HG03039 (cell line): ENCODE measurements around the gene SPAG9.

Experiments
- ATAC-seq: cut with Tn5 transposase; IDR thresholded peaks from one replicate; pipeline ENCODE4 v1.9.1; 2021; ENCODE audit warnings: mild to moderate bottlenecking, moderate library complexity; ENCODE audit not compliant: unreplicated experiment

The SPAG9 gene

DNA sequence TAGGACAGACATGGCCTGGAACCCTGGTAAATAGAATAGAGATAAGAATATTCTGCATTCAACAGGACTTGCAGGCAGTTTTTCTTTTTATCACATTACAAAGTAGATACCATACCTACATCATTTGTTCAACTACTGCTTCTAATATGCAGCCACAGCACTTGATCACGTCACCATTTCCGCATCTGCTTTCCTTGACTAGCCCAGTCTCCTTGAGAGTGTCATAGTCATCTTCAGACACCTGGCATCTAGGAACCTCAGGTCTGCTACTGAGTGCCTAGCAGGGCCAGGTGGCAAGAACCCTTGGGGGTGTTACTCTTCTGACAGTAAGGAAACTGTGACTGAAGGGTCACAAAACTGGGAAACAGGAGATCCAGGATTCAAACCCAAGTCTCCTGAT, 161.3 kb downstream of the SPAG9 start:
- ATAC-seq = no peak

DNA sequence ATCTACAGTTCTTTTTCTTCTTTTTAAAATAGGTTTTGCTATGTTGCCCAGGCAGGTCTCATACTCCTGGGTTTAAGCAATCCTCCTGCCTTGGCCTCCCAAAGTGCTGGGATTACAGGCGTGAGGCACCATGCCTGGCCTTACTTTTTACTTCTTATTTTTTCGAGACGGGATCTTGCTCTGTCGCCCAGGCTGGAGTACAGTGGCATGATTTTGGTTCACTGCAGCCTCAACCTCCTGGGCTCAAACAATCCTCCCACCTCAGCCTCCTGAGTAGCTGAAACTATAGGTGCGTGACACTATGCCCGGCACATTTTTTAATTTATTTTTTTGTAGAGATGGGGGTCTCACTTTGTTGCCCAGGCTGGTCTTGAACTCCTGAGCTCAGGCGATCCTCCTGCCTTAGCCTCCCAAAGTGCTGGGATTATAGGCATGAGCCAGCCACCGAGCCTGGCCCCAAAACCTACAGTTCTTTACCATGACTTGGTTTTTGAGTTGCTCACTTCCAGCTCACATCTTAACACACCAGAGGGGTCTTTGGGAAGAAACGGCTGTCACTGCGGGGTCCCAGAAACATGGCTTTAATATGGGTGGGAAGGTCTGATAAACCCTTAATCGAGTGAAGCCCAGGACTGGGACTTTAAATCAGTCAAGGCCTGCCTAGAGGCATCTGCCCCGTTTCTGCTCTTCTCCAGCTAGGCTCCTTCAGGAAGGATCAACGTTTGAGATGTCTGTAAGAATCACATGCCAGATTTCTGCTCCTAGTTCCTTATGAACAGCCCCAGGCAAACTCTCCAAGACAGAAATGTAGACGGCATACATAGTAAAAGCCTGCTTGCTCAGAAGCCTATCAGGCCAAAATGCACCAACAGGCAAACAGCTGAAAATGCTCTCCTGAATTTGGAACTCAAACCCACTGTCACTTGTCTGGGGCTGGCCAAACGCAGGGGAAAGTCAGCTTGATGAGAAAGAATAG, 162.8 kb downstream of the SPAG9 start:
- no peak for ATAC-seq

DNA sequence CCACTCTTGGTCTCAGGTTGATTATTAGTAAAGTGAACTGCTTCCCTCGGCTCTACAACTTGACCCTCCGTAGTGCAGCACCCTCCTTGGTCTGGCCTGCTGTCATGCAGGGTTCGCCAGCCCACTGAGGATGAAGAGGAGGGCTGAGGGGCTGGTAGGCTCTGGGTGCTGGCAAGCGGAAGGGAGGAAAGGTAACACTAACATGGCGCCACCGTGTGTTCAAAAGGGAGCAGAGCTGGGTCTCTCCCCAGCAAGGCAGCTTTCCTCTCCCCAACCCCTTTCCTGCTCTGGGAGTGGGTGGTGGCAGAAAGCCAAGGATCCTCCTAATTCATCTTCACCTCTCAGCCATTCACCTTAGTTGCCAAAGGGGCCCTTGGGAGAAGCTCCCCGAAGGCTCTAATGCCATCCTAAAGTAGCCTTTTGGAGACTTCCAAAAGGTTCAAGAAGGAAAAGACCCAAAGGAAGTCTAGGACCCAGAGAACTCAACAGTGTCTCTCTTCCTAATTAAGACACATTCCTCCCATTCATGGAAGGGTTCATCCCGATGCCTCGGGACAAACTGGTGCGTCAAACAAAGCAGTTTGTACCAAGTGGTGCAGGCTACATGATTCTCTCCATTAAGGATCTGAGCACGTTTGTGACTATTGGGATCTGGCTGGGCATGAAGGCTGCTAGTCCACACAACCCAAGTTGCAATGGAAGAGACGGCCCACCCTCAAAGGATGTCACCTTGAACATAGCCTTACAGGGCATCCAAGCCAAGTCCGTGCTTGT, 163.7 kb downstream of the SPAG9 start:
- no peak for ATAC-seq

DNA sequence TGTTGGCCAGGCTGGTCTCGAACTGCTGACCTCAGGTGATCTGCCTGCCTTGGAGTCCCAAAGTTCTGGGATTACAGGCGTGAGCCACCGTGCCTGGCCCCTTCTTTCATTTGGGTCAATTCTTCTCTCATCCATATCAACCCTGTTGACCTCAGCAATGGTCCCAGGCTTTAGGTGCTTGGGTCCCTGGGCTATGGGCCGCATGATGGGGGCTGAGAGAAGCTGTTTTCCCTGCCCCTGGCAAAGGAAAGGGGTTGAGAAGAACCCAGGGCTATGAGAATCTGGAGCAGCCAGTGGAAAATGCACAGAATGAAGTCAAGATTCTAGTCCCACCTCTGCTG, 164.3 kb downstream of the SPAG9 start:
- ATAC-seq = no peak

DNA sequence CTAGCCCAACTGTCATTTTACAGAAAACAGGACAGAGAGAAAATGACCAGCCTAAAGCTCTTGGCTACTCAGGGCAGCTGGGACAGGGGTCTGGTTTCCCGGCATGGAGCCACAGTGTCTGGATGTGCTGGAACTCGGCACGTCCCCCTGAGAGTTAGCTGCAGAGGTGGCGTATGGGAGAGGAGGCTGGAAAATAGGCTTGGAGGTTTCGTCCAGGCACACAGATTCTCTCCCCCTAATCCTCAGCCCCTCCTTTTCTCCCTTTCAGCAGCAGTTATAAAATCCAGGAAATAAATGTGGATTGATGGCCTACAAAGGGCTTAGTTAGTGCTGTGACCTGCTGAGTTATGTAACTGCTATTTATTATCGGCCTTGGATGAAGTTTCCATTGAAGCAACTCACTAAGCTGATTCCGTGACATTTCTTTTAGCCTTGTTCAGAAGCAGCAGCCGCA, 165.0 kb downstream of the SPAG9 start:
- ATAC-seq = no peak

DNA sequence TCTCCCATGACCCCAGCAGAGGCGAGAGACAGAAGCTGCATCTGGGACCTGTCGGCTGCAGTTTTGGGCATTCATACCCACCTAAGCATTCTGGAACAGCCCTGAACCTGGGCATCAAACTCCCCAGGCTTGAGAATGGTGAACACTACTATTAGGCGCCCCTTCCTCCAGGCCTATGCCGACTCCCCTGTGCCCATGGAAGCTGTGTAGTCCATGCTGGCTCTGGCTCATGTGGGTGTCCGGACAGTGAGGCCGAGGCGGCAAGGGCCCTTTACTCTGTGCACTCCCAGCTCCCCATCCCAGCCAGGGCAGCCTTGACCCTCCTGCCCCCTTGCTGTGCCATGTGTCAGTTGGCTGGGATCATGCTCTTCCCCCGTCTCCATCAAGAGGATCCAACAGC, 165.5 kb downstream of the SPAG9 start:
- no peak for ATAC-seq

DNA sequence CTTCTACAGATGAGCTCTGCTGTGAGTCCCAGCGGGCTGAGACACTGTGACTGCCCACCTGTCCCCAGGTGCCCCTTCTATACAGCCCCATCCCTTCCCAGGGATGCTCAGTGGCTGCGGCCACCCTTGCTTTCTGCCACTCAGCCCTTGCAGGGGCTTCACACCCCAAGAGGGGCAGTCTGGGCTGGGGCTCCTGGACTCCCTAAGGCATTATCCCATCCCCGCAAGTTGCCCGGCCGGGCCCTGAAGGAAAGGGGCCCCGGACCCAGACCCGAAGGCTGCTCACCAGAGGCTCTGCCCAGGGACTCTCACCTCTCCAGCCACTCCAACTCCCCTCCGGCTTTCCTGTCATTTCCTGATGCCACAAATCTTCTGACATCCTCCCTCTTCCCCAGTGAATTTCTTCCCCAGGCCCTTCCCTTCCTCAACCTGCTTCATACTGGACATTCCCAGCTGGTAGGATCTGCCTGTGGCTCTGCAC, 166.0 kb downstream of the SPAG9 start:
- ATAC-seq = no peak

DNA sequence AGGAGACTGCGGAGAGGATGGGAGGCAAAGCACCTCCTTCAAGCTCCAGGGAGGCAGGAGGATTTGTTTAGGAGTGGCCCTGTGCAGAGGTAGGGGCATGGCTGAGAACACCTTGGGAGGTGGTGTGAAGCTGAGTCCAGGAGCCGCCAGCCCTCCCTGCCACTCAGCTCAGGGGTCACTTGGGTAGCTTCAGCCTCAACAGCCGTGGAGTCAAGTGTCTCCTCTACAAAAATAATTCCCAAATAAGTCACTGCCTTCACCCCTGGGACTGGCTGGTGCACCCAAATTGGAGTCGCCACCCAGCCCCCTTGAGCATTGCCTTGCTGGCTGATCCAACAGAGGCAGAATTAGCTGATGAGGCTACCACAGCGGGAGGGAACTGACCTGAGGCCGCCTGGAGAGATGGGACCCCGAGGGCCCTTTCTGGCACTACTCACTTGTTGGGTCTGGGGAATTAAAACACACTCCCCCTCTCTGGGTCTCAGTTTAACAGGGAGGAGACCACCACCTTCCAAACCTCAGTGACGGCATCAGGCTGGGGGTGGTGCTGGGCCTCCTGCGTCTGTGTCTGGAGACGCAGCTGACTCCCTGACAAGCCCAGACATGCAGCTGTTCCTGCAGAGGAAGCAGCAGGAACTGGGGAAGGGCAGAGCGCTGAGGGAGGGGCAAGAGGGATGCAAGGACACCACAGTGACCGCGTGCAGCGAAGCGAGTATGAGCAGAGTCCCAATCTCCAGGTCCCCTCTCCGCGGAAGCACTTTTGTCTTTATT, 166.7 kb downstream of the SPAG9 start:
- no peak for ATAC-seq

DNA sequence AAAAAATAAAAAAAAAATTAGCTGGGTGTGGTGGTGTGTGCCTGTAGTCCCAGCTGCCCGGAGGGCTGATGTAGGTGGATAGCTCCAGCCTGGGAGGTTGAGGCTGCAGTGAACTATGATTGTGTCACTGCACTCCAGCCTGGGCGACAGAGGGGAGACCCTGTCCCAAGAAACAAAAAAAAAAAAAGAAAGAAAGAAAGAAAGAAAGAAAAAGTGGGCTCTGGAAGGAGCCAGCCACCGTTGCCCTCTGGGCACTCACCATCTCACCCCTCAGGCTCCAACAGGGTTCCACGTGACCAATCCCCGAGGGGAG, 167.2 kb downstream of the SPAG9 start:
- no peak for ATAC-seq

DNA sequence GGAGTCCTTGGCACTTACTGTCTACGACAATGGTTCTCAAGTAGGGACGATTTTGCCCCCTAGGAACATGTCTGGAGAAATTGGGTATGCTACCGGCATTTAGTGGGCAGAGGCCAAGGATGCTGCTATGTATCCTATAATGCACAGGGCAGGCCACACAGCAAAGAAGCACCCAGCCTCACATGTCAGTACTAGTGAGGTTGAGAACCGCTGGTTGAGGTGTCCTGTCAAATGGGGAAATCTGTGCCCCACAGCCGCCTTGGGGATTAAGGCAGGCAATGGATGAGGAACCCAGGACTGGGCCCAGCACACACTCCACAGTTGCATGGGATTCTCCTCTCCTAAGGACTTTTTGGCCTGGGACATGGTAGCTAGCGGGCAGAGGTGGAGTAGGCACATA, 167.8 kb downstream of the SPAG9 start:
- ATAC-seq = no peak

DNA sequence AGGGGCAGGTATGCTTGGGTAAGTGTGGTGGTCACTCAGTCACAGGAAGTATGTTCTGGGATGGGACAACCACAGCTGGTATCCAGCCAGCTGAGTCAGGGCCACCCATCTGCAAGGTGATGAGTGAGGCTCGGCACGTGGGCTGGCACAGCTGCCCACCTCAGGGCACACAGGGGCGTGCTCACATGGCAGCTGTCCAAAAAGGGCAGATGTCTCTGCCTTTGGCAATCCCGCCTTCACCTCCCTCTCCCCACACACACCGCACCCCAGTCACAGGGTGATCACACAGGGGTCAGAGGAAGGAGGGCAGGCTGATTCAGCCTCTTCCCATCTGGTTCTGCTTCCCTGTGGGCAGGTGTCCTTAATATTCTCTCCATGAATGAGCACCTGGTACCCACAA, 168.7 kb downstream of the SPAG9 start:
- ATAC-seq = no peak

DNA sequence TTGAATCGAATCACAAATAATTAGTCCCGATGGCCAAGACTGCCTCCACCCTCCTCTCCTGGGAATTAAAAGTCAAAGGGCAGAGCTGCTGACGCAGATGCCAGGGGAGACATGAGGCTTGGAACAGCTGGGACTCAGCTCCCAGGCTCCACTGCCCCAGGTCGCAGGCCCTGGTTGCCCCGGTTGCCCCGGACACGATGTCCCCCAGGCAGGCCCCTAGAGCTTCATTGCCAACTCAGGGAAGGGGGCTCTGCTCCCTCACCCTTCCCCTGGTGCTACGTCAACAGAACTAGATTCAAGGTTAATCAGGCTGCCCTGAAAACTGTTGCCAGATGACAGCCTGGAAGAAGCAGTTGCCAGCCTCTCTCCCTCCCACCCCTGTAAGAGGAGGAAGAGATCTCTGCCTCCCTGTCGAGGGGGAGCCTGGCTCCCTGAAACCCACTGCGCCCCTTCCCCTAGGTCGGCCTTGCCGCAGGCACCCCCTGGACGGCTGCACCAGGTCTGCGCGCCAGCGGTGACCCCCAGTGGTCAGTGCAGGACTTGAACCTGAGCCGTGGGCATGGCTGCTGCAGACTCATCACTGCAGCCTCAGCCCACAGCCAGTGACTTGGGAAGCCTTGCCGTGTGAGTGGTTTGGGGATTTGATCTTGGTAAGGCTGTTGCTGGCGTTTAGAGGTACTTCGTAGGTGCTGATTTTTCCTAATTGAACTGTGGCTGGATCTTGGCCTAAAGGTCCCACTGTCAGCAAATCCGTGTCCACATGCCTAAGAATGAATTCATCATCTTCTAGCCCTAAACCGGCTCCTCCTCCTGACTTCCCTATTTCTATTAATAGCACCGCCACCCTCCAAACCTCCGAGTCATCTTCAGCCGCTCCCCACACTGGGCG, 170.4 kb downstream of the SPAG9 start:
- ATAC-seq = no peak

DNA sequence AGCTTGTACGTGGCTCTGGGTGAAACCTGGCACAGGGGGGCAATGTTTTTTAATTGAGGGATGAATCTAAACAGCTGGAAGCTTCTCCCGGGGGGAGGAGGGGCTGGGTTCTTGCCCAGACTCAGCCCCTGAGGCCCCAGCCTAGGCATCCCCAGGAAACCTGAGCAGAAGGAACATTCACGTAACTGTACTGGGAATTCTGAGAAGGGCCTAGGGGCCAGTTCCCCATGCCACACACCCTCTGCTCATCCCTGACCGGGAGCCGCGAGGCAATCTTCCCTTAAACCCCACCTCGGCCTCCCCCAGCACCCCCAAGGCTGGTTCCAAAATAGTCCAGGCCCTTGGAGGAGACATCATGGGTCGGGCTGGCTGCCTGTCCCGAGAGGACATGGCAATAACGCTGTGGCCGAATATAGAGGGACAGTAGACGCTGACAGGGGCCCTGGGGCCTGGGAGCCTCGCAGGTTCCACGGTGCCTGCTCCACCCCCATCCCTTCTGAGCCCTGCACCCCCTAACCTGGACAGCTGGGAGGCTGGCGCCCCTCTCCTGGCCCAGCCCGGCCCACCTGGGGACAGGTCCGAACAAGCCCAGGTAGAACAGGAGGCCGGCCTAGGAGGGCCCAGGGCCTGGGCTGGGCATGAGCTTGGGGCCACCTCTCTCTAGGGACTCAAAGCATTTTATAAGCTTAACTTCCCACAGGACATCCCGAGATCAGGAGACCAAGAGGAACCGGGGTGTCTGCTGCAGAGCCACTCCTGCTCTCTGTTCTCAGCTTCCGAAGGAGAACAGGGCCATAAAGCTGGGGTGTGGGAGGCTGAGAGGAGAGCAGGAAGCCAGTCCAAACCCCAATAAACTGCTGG, 171.3 kb downstream of the SPAG9 start:
- no peak for ATAC-seq

DNA sequence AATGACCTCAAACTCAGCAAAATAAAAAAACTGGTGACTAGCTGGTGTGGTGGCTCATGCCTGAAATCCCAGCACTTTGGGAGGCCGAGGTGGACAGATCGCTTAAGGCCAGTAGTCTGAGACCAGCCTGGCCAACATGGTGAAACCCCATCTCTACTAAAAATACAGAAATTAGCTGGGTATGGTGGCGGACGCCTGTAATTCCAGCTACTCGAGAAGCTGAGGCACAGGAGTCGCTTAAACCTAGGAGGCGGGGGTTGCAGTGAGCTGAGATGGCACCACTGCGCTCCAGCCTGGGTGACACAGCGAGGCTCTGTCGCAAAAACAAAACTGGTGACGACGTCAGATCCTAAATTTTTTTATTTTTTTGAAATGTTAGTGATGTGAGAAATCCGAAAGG, 172.0 kb downstream of the SPAG9 start:
- ATAC-seq = no peak

DNA sequence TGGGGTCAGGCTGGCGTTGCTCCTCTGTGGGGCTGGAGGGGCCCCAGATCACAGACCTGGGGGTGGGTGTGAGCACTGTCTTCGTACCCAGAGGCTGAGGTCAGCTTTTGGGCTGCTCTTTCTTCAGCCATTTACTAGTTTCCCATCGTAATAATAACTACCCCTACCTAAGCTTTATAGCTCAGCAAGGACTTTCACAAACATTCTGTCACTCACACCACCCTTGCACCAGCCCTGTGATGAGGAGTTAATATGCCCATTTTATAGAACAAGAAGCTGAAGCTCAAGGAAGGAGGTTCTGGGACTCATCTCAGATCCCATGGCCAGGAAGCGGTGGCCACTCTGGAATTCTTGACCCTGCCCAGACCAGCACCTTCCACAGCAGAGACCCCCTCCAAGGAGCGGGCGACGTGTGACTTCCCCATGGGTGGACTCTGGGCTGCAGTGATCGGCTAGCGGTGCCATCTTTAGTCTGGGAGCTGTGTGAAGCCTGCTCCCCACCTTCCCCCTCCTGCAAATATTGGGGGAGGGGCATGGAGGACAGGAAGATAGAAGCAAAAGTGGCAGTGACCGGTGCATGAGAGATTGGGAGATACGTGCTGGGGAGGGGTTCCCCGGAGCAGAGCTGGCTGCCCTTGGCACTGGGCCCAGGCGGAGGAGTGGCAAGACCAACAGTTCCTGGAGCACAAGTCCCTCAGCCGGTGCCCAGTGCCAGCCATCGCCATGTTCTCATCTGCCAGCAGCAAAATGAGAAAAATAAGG, 172.7 kb downstream of the SPAG9 start:
- no peak for ATAC-seq

DNA sequence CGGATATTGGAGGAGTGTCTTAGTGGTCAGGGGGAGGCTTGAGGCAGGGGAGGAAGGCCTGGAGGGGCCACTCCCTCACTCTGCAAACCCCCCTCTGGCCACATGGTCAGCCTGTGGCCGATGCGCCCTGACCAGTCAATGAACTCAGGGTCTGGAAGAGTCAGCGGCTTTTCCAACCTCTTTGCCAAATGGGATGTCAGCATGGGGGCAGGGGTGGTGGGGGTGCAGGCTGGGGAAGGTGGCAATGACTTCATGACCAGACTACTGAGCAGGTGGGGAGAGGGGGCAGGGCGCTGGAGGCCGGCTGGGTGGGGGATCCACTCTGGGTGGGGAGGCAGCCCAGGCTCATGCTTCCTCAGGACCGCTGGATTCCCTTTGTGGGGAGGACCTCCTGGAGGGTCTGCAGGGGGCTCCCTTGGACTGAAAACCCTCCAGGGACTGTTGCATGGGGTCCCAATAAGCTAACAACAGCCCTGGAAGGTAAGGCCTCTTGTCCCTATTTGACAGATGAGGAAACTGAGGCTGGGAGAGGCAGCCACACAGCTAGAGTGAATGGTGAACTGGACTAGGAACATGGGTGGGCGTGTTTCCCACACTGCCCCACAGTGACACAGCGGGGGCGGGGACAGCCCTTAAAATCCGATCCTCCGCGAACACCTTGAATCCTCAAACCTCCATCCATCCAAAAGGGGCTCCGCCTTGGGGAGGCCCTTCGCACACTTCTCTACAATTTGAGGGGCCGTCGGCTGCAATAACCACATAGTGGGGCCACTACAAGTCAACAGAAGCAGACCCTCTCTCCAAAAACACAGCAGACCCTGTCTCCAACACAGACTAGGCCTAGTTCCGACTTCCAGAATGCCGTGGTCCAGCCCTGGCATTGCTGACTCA, 173.5 kb downstream of the SPAG9 start:
- no peak for ATAC-seq

DNA sequence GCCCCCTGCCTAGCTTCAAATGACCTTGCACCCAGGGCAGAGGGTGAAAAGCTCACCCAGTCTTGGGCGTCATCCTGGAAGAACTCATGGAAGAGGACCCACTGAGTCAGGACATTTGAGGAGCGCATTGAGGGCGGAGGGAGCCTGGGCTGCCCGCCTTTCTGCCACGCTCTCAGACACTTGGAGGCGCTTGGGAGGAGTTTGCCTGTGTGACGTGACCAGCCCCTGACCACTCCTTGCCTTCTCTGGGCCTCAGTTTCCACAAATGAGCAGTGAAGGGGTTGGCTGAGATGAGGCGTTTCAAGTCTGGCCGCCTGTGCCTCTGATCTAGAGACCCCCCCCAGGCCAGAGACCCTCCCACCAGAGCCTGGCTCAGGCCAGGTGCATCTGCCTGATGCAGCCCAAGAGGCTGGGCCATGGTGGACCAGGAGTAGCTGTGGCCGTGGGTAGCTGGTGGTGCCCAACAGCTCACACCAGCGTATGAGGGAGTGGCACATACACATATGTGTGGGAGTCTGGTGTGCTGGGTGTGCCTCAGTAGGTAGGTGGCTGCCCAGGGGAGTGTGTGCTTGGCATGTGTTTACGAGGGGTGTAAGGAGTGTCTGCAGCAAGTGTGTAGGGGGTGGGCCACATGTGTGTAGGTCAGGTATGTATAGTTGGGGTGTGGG, 174.3 kb downstream of the SPAG9 start:
- ATAC-seq = no peak
